HCT116 (cell line): ENCODE measurements around the gene DCP1B. TPM values are rescaled to one million over a fixed set of nuclear protein-coding genes. Genes with fewer than 3 reads are reported as not detected.

Experiments
- ATAC-seq: fragments of 200-7000 bp; cut with Tn5 transposase; 2 replicates; pipeline ENCODE4 v1.9.1; 2020; ENCODE audit warnings: mild to moderate bottlenecking, moderate library complexity
- BruUV-seq: library from RNA; stranded (reverse); fragments of 400-500 nt; replicated peaks from 2 replicates; lab custom pipeline; 2021; lab: Mats Ljungman, UMichigan
- CTCF ChIA-PET: fragments of 300-600 bp; sonication (Branson Sonifier 250); formaldehyde crosslinking; loops from one replicate; lab custom pipeline; 2021; ENCODE audit warnings: antibody characterized with exemption; lab: Charles Lee
- POLR2A ChIA-PET: fragments of 300-600, 350-600 bp; sonication (Branson Sonifier 250); formaldehyde crosslinking; loops from one replicate; lab custom pipeline; 2021; ENCODE audit warnings: antibody characterized with exemption; lab: Charles Lee
- RAD21 ChIA-PET, 2 experiments: fragments of 300-600 bp; sonication (Branson Sonifier 250); formaldehyde crosslinking; loops; one replicate each; lab custom pipeline; 2023; ENCODE audit warnings: low total read pairs in 2 of 2; ENCODE audit not compliant: uncharacterized antibody in 2 of 2, unreplicated experiment in 2 of 2, low non-redundant PET in 1 of 2; lab: Charles Lee
- DNase-seq: peaks from one replicate; pipeline ENCODE4 v3.0.0-alpha.2; 2010; ENCODE audit warnings: low read depth, low spot score
- H2AFZ ChIP-seq: fragments of 200-600 bp; shearing (Covaris generic), sonication (generic); 2 replicates; pipeline ENCODE4 v1.6.1; 2017; ENCODE audit warnings: low read depth, mixed run types, mixed read lengths, antibody characterized with exemption, low read length; ENCODE audit not compliant: poor library complexity, severe bottlenecking
- H3K27ac ChIP-seq: 2 replicates; pipeline ENCODE4 v1.5.1; 2012; ENCODE audit warnings: low read depth, low read length
- H3K27me3 ChIP-seq: fragments of 200-600 bp; sonication (generic); 2 replicates; pipeline ENCODE4 v1.6.1; 2016; ENCODE audit warnings: mixed run types, low read length, mixed read lengths; ENCODE audit not compliant: insufficient read depth
- H3K36me3 ChIP-seq, 2 experiments: fragments of 200-500 bp in 1 of 2; fragments of 200-600 bp in 1 of 2; sonication (Bioruptor generic) in 1 of 2; sonication (generic) in 1 of 2; 2 replicates each; pipeline versions ENCODE4 v1.5.1 to v1.6.1; 2014 to 2016; ENCODE audit warnings: low read length in 2 of 2, inconsistent platforms in 1 of 2, mixed read lengths in 1 of 2, mixed run types in 1 of 2; ENCODE audit not compliant: insufficient read depth in 2 of 2, control insufficient read depth in 1 of 2
- H3K4me1 ChIP-seq, 2 experiments: fragments of 200-600 bp in 1 of 2; sonication (generic) in 1 of 2; 2 replicates each; pipeline versions ENCODE4 v1.5.1 to v1.6.1; 2012 to 2017; ENCODE audit warnings: low read length in 2 of 2, inconsistent platforms in 1 of 2, mild to moderate bottlenecking in 1 of 2, mixed read lengths in 1 of 2, mixed run types in 1 of 2, moderate library complexity in 1 of 2; ENCODE audit not compliant: insufficient read depth in 2 of 2, control insufficient read depth in 1 of 2
- H3K4me2 ChIP-seq: fragments of 200-600 bp; sonication (generic); 2 replicates; pipeline ENCODE4 v1.6.1; 2017; ENCODE audit warnings: mixed run types, low read length, mixed read lengths
- H3K4me3 ChIP-seq, 2 experiments: fragments of 200-600 bp in 1 of 2; sonication (generic) in 1 of 2; replicated peaks in 1 of 2; 2 replicates each; pipeline ENCODE4 v1.5.1; 2011 to 2016; ENCODE audit warnings: low read length in 2 of 2, control low read depth in 1 of 2, low read depth in 1 of 2, mild to moderate bottlenecking in 1 of 2, mixed read lengths in 1 of 2, mixed run types in 1 of 2
- H3K79me2 ChIP-seq: fragments of 200-600 bp; sonication (generic); 2 replicates; pipeline ENCODE4 v1.6.1; 2017; ENCODE audit warnings: mild to moderate bottlenecking, mixed run types, low read length, moderate library complexity, mixed read lengths; ENCODE audit not compliant: insufficient read depth
- H3K9ac ChIP-seq: fragments of 200-600 bp; sonication (generic); 2 replicates; pipeline ENCODE4 v1.6.1; 2016; ENCODE audit warnings: low read length, mixed read lengths
- H3K9me2 ChIP-seq: fragments of 200-600 bp; sonication (generic), shearing (Covaris generic); 2 replicates; pipeline ENCODE4 v1.6.1; 2017; ENCODE audit warnings: mixed run types, mild to moderate bottlenecking, moderate library complexity; ENCODE audit not compliant: insufficient read depth
- H3K9me3 ChIP-seq, 2 experiments: fragments of 200-500 bp in 1 of 2; fragments of 200-600 bp in 1 of 2; sonication (Bioruptor generic) in 1 of 2; sonication (generic) in 1 of 2; 2 replicates each; pipeline ENCODE4 v1.6.1; 2014 to 2017; ENCODE audit warnings: low read length in 2 of 2, mixed read lengths in 2 of 2, inconsistent platforms in 1 of 2, low read depth in 1 of 2, mild to moderate bottlenecking in 1 of 2, mixed run types in 1 of 2, moderate library complexity in 1 of 2; ENCODE audit not compliant: control insufficient read depth in 1 of 2, insufficient read depth in 1 of 2
- H4K20me1 ChIP-seq: fragments of 200-600 bp; sonication (generic), shearing (Covaris generic); 2 replicates; pipeline ENCODE4 v1.6.1; 2017; ENCODE audit warnings: mixed run types, mild to moderate bottlenecking, moderate library complexity; ENCODE audit not compliant: insufficient read depth
- CBX3 ChIP-seq: IDR thresholded peaks from 2 replicates; pipeline ENCODE4 v1.6.1; 2012; ENCODE audit warnings: low read depth
- CTCF ChIP-seq, 3 experiments: fragments of 200-600 bp in 1 of 3; sonication (generic) in 1 of 3; IDR thresholded peaks in 2 of 3; conservative IDR thresholded peaks in 1 of 3; 2 replicates each; pipeline ENCODE4 v1.5.1; 2012 to 2017; ENCODE audit warnings: low read depth in 2 of 3, low read length in 2 of 3, antibody characterized with exemption in 1 of 3, borderline replicate concordance in 1 of 3, control low read depth in 1 of 3, mild to moderate bottlenecking in 1 of 3, mixed read lengths in 1 of 3, mixed run types in 1 of 3, moderate library complexity in 1 of 3; ENCODE audit not compliant: insufficient read depth in 1 of 3
- EGR1 ChIP-seq: IDR thresholded peaks from 2 replicates; pipeline ENCODE4 v1.6.1; 2012; ENCODE audit warnings: low read depth
- ELF1 ChIP-seq: IDR thresholded peaks from 2 replicates; pipeline ENCODE4 v1.6.1; 2012; ENCODE audit warnings: low read depth, borderline replicate concordance
- EZH2 ChIP-seq: fragments of 200-600 bp; sonication (generic); IDR thresholded peaks from 2 replicates; pipeline ENCODE4 v1.6.1; 2017; ENCODE audit warnings: antibody characterized with exemption, mixed run types
- FOSL1 ChIP-seq: IDR thresholded peaks from 2 replicates; pipeline ENCODE4 v1.6.1; 2012; ENCODE audit warnings: low read depth
- JUND ChIP-seq: IDR thresholded peaks from 2 replicates; pipeline ENCODE4 v1.6.1; 2012
- MAX ChIP-seq: IDR thresholded peaks from 2 replicates; pipeline ENCODE4 v1.6.1; 2012
- POLR2AphosphoS5 ChIP-seq: IDR thresholded peaks from 2 replicates; pipeline ENCODE4 v1.6.1; 2011; ENCODE audit warnings: mild to moderate bottlenecking, low read depth, low read length, moderate library complexity
- SIN3A ChIP-seq: IDR thresholded peaks from 2 replicates; pipeline ENCODE4 v1.6.1; 2012; ENCODE audit warnings: low read depth
- SP1 ChIP-seq: IDR thresholded peaks from 2 replicates; pipeline ENCODE4 v1.6.1; 2012; ENCODE audit warnings: low read depth
- TCF7L2 ChIP-seq: IDR thresholded peaks from 2 replicates; pipeline ENCODE4 v1.7.0; 2011; ENCODE audit warnings: borderline replicate concordance, inconsistent platforms; ENCODE audit not compliant: insufficient read depth, insufficient read length; ENCODE audit errors: extremely low read depth
- ZFX ChIP-seq: fragments of 450-650 bp; IDR thresholded peaks from 2 replicates; pipeline ENCODE4 v1.6.1; 2017
- ZNF274 ChIP-seq: fragments of 200-500 bp; sonication (Bioruptor generic); IDR thresholded peaks from 2 replicates; pipeline ENCODE4 v1.6.1; 2014; ENCODE audit warnings: mild to moderate bottlenecking, low read depth, low read length, inconsistent platforms
- intact Hi-C: fragments of 100-400 bp; cut with micrococcal nuclease; formaldehyde crosslinking; loops from 2 replicates; pipeline ENCODE4 v1.10.0; 2022
- total RNA-seq: library from RNA; stranded (reverse); gene quantifications from one replicate; pipeline ENCODE4 v1.2.1, GENCODE V29; 2021; ENCODE audit not compliant: unreplicated experiment
- TF ChIP-seq, protein P1 (sequence below): IDR thresholded peaks from 2 replicates; pipeline ENCODE4 v1.6.1; 2012
- TF ChIP-seq, protein P2 (sequence below): IDR thresholded peaks from 2 replicates; pipeline ENCODE4 v1.6.1; 2011; ENCODE audit warnings: mild to moderate bottlenecking, low read length, moderate library complexity; ENCODE audit not compliant: insufficient replicate concordance; ENCODE audit errors: extremely low read depth

Gene DCP1B
- total RNA-seq, 1 experiment from 2014 or later = 13.8 TPM

GRCh38 chr12:1933342-1934051, 70.8 kb downstream of the DCP1B start:
- Histone ChIP-seq H3K9ac (no peak overlapping the region), H3K4me3 (no peak overlapping the region), H4K20me1 (no peaks in the 10 kb centered on the region), H3K27me3 (no peaks in the 10 kb centered on the region), H2AFZ (no peak overlapping the region), H3K27ac (no peak overlapping the region), H3K9me2 (no peaks in the 10 kb centered on the region), H3K79me2 (no peaks in the 10 kb centered on the region), H3K4me2 (no peak overlapping the region), H3K36me3 (no peaks in the 10 kb centered on the region), H3K9me3 (no peaks in the 10 kb centered on the region), H3K4me1 (no peaks in the 10 kb centered on the region)
- ChIA-PET RAD21 (no interaction called here), POLR2A (no interaction called here), CTCF (no interaction called here)
- TF ChIP-seq EZH2 = no peak
- ATAC-seq (no peak), DNase-seq (no peak)
- intact Hi-C loops = no loop called here
- no TSS peak for BruUV-seq

GRCh38 chr12:1932264-1932777, 71.9 kb downstream of the DCP1B start:
- Histone ChIP-seq H3K9ac (no peak overlapping the region), H3K27me3 (no peaks in the 10 kb centered on the region), H3K9me2 (no peaks in the 10 kb centered on the region), H3K36me3 (no peaks in the 10 kb centered on the region), H3K27ac (no peak overlapping the region), H3K9me3 (no peaks in the 10 kb centered on the region), H3K79me2 (no peaks in the 10 kb centered on the region), H2AFZ (no peak overlapping the region), H3K4me3 (no peak overlapping the region), H3K4me1 (no peaks in the 10 kb centered on the region), H4K20me1 (no peaks in the 10 kb centered on the region), H3K4me2 (no peak overlapping the region)
- intact Hi-C loops = no loop called here
- ChIA-PET RAD21 (no interaction called here), CTCF (no interaction called here), POLR2A (no interaction called here)
- DNase-seq = no peak
- BruUV-seq = no TSS peak
- TF ChIP-seq MAX = no peak
- TF ChIP-seq FOSL1 = no peak
- no peak for TF ChIP-seq CTCF (IDR thresholded peaks at IDR 0.05 in 2 of 3, conservative IDR thresholded peaks at IDR 0.05 in 1 of 3; ENCODE audit: borderline replicate concordance in 1 of 3, insufficient read depth in 1 of 3, low read depth in 2 of 3, low read length in 2 of 3)
- no peak for TF ChIP-seq ELF1
- TF ChIP-seq SIN3A = no peak
- TF ChIP-seq, protein P1, sequence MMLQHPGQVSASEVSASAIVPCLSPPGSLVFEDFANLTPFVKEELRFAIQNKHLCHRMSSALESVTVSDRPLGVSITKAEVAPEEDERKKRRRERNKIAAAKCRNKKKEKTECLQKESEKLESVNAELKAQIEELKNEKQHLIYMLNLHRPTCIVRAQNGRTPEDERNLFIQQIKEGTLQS = no peak
- no peak for TF ChIP-seq EGR1
- TF ChIP-seq CBX3 = no peak
- no peak for TF ChIP-seq ZNF274
- no peak for TF ChIP-seq JUND
- no peak for TF ChIP-seq SP1
- TF ChIP-seq, protein P2, sequence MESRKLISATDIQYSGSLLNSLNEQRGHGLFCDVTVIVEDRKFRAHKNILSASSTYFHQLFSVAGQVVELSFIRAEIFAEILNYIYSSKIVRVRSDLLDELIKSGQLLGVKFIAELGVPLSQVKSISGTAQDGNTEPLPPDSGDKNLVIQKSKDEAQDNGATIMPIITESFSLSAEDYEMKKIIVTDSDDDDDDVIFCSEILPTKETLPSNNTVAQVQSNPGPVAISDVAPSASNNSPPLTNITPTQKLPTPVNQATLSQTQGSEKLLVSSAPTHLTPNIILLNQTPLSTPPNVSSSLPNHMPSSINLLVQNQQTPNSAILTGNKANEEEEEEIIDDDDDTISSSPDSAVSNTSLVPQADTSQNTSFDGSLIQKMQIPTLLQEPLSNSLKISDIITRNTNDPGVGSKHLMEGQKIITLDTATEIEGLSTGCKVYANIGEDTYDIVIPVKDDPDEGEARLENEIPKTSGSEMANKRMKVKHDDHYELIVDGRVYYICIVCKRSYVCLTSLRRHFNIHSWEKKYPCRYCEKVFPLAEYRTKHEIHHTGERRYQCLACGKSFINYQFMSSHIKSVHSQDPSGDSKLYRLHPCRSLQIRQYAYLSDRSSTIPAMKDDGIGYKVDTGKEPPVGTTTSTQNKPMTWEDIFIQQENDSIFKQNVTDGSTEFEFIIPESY = no peak
- no peak for TF ChIP-seq TCF7L2
- no peak for TF ChIP-seq POLR2AphosphoS5
- TF ChIP-seq ZFX = no peak
- no peak for ATAC-seq
